A549 (cell line): ENCODE results near the gene MITF. TPM values are rescaled to one million over a fixed set of nuclear protein-coding genes. Genes with fewer than 3 reads are reported as not detected.

Source experiments
- ATAC-seq, 2 experiments: fragments of 200-7000 bp in 1 of 2; fragments of >200 bp in 1 of 2; cut with Nextera tagmentation in 1 of 2; cut with Tn5 transposase in 1 of 2; 3 replicates each; pipeline versions ENCODE4 v1.8.0 to v1.9.1; 2018 to 2020; ENCODE audit warnings: mild to moderate bottlenecking in 1 of 2, moderate library complexity in 1 of 2
- CTCF ChIA-PET: fragments of 300-600 bp; sonication (Branson Sonifier 250); formaldehyde crosslinking; extraction: SDS; loops from one replicate; lab custom pipeline; 2021; ENCODE audit warnings: antibody characterized with exemption, inconsistent platforms; lab: Yijun Ruan, JAX
- POLR2A ChIA-PET: fragments of 350-600 bp; formaldehyde crosslinking; extraction: SDS; loops from one replicate; lab custom pipeline; 2021; ENCODE audit warnings: antibody characterized with exemption, inconsistent platforms; lab: Yijun Ruan, JAX
- DNase-seq, 2 experiments: peaks; one replicate each; pipeline versions ENCODE4 v3.0.0 to v3.0.0-alpha.2; 2011 to 2016; ENCODE audit warnings: low read depth in 1 of 2, low spot score in 1 of 2
- FAIRE-seq: peaks from 2 replicates; lab custom pipeline; 2011; peaks lifted over from hg19 to GRCh38; lab: Jason Lieb, UNC
- H3K27ac ChIP-seq, 2 experiments: fragments of >200 bp; sonication (Bioruptor Twin); formaldehyde crosslinking; 3 replicates each; pipeline ENCODE4 v1.5.1; 2016 to 2017
- H3K4me1 ChIP-seq: fragments of >200 bp; sonication (Bioruptor Twin); formaldehyde crosslinking; 3 replicates; pipeline ENCODE4 v1.6.1; 2016
- H3K4me2 ChIP-seq: fragments of >200 bp; sonication (Bioruptor Twin); formaldehyde crosslinking; 3 replicates; pipeline ENCODE4 v1.6.1; 2016
- H3K4me3 ChIP-seq: fragments of >200 bp; sonication (Bioruptor Twin); formaldehyde crosslinking; 3 replicates; pipeline ENCODE4 v1.5.1; 2016
- H3K9me3 ChIP-seq: fragments of >200 bp; sonication (Bioruptor Twin); formaldehyde crosslinking; 3 replicates; pipeline ENCODE4 v1.6.1; 2016
- ATOH8 ChIP-seq: fragments of 250-450 bp; sonication (Bioruptor Pico); IDR thresholded peaks from 2 replicates; pipeline ENCODE4 v1.5.0; 2020; ENCODE audit warnings: low read depth, mild to moderate bottlenecking, moderate library complexity
- BHLHE40 ChIP-seq: IDR thresholded peaks from 2 replicates; pipeline ENCODE4 v1.6.1; 2012; ENCODE audit warnings: low read depth, low read length, inconsistent platforms
- CBX2 ChIP-seq: fragments of 200-600 bp; sonication (generic); IDR thresholded peaks from 2 replicates; pipeline ENCODE4 v1.6.1; 2016; ENCODE audit warnings: low read depth, mild to moderate bottlenecking, borderline replicate concordance
- CHD2 ChIP-seq: fragments of 150-350 bp; IDR thresholded peaks from 2 replicates; pipeline ENCODE4 v1.6.1; 2014; ENCODE audit warnings: low read length; ENCODE audit not compliant: partially characterized antibody
- CHD4 ChIP-seq: fragments of 200-600 bp; sonication (generic); IDR thresholded peaks from 2 replicates; pipeline ENCODE4 v1.6.1; 2016; ENCODE audit warnings: antibody characterized with exemption, mild to moderate bottlenecking, borderline replicate concordance
- EHMT2 ChIP-seq: fragments of 200-600 bp; sonication (generic); IDR thresholded peaks from 2 replicates; pipeline ENCODE4 v1.6.1; 2016; ENCODE audit warnings: antibody characterized with exemption, low read depth, mild to moderate bottlenecking, moderate library complexity
- ELK1 ChIP-seq: fragments of 150-350 bp; IDR thresholded peaks from 2 replicates; pipeline ENCODE4 v1.6.1; 2014; ENCODE audit warnings: low read depth, mild to moderate bottlenecking, low read length
- ESRRA ChIP-seq: fragments of 150-350 bp; IDR thresholded peaks from 2 replicates; pipeline ENCODE4 v1.6.1; 2014; ENCODE audit warnings: mild to moderate bottlenecking, low read length, borderline replicate concordance
- FOSB ChIP-seq: fragments of 250-450 bp; sonication (Bioruptor Pico); IDR thresholded peaks from 2 replicates; pipeline ENCODE4 v1.5.0; 2020; ENCODE audit warnings: mild to moderate bottlenecking, moderate library complexity
- FOSL2 ChIP-seq, 2 experiments: fragments of 450-650 bp in 1 of 2; fragments of >200 bp in 1 of 2; sonication (Bioruptor Twin) in 1 of 2; formaldehyde crosslinking; IDR thresholded peaks; 2 replicates each; pipeline versions ENCODE4 v1.5.0 to v1.6.1; 2016 to 2020; ENCODE audit warnings: mild to moderate bottlenecking in 1 of 2, moderate library complexity in 1 of 2
- GATA3 ChIP-seq: IDR thresholded peaks from 2 replicates; pipeline ENCODE4 v1.6.1; 2012; ENCODE audit warnings: borderline replicate concordance
- HEYL ChIP-seq: fragments of 250-450 bp; sonication (Bioruptor Pico); IDR thresholded peaks from 2 replicates; pipeline ENCODE4 v1.8.0; 2021; ENCODE audit warnings: mild to moderate bottlenecking, moderate library complexity
- HMGXB4 ChIP-seq: fragments of 250-450 bp; sonication (Bioruptor Pico); IDR thresholded peaks from 2 replicates; pipeline ENCODE4 v1.5.0; 2021; ENCODE audit warnings: mild to moderate bottlenecking, moderate library complexity, borderline replicate concordance
- HOXA7 ChIP-seq: fragments of 250-450 bp; sonication (Bioruptor Pico); IDR thresholded peaks from 2 replicates; pipeline ENCODE4 v1.5.0; 2020; ENCODE audit warnings: mild to moderate bottlenecking, moderate library complexity
- JUNB ChIP-seq: fragments of >200 bp; sonication (Bioruptor Twin); formaldehyde crosslinking; IDR thresholded peaks from 2 replicates; pipeline ENCODE4 v1.6.1; 2016
- KDM5A ChIP-seq: fragments of 200-600 bp; sonication (generic); IDR thresholded peaks from 2 replicates; pipeline ENCODE4 v1.6.1; 2016; ENCODE audit warnings: antibody characterized with exemption, mild to moderate bottlenecking
- MAZ ChIP-seq: fragments of 150-350 bp; IDR thresholded peaks from 2 replicates; pipeline ENCODE4 v1.6.1; 2014; ENCODE audit warnings: antibody characterized with exemption, low read depth, low read length, borderline replicate concordance
- MYC ChIP-seq: IDR thresholded peaks from 2 replicates; pipeline ENCODE4 v1.6.1; 2012; ENCODE audit warnings: mild to moderate bottlenecking, inconsistent platforms, low read length, improper control_type of control experiment, borderline replicate concordance
- NFE2L2 ChIP-seq: fragments of 150-350 bp; conservative IDR thresholded peaks from 2 replicates; pipeline ENCODE4 v1.6.1; 2014; ENCODE audit warnings: low read length
- PHF8 ChIP-seq: fragments of 200-600 bp; sonication (generic); IDR thresholded peaks from 2 replicates; pipeline ENCODE4 v1.6.1; 2016; ENCODE audit warnings: low read depth, mild to moderate bottlenecking, antibody characterized with exemption, moderate library complexity, borderline replicate concordance
- REST ChIP-seq: fragments of 200-600 bp; sonication (generic); IDR thresholded peaks from 2 replicates; pipeline ENCODE4 v1.6.1; 2016; ENCODE audit warnings: antibody characterized with exemption, mild to moderate bottlenecking, moderate library complexity
- RFX5 ChIP-seq: fragments of 450-650 bp; IDR thresholded peaks from 2 replicates; pipeline ENCODE4 v1.7.1; 2014; ENCODE audit warnings: antibody characterized with exemption, mild to moderate bottlenecking, moderate library complexity
- SREBF2 ChIP-seq: fragments of 450-650 bp; IDR thresholded peaks from 2 replicates; pipeline ENCODE4 v1.6.1; 2014; ENCODE audit warnings: mild to moderate bottlenecking, moderate library complexity
- TP53 ChIP-seq: fragments of 250-450 bp; sonication (Bioruptor Pico); IDR thresholded peaks from 2 replicates; pipeline ENCODE4 v1.5.0; 2021; ENCODE audit warnings: mild to moderate bottlenecking, moderate library complexity
- ZNF302 ChIP-seq: fragments of 250-450 bp; sonication (Bioruptor Pico); IDR thresholded peaks from 2 replicates; pipeline ENCODE4 v1.9.0; 2021; ENCODE audit warnings: inconsistent platforms, mild to moderate bottlenecking, moderate library complexity
- WGBS: methylation state at CpG from one replicate; pipeline ENCODE4 v1.1.6; 2017; ENCODE audit errors: missing lambda C conversion rate; 5-methylcytosine and 5-hydroxymethylcytosine counted together
- polyA plus RNA-seq, 4 experiments: library from polyadenylated mRNA; depleted of rRNA in 3 of 4; stranded (reverse); fragments of >200 nt; fragmentation: RNase III in 1 of 4; extraction: RNeasy Plus Mini Kit Qiagen cat#74134 plus additional on column Dnase treatment in 1 of 4; gene quantifications; 2 replicates in 3 of 4; 3 replicates in 1 of 4; pipeline ENCODE4 v1.2.3, GENCODE V29; 2011 to 2017

Gene MITF
- polyA plus RNA-seq, 2 of the 4 experiments (the other 2 are of a cell fraction): 14.3 to 15.9 TPM

GRCh38 chr3:69698728-69699127, 40.5 kb upstream of the MITF start:
- Histone ChIP-seq H3K9me3 (peaks cover 11% of the 10 kb centered on the region), H3K27ac (no peak overlapping the region), H3K4me3 (no peak overlapping the region), H3K4me2 (no peak overlapping the region), H3K4me1 (0 out of 3 replicates have a peak, but pooled peaks cover 8% of the 10 kb centered on the region)
- POLR2A ChIA-PET: no interaction called here
- FAIRE-seq: no peak
- DNase-seq: no peak
- CTCF ChIA-PET: interaction anchor here (2.0 to 18.4 kb wide), 2 partner anchors 8 to 94 kb away, joined by 10 to 226 read pairs; no protein-coding TSS in a partner anchor
- TF ChIP-seq EHMT2 (no peak), HOXA7 (CRISPR knock-in tag) (no peak), ELK1 (no peak), MYC (no peak), HMGXB4 (CRISPR knock-in tag) (no peak), REST (no peak), JUNB (no peak), FOSL2 (IDR thresholded peaks at IDR 0.05) (no peak), FOSL2 (CRISPR knock-in tag; IDR thresholded peaks at IDR 0.05) (no peak), ATOH8 (CRISPR knock-in tag) (no peak), ESRRA (no peak), CBX2 (no peak), MAZ (no peak), SREBF2 (no peak)
- no peak for ATAC-seq
- WGBS: 80% methylated on average over 2 of the region's 2 CpGs

- Histone ChIP-seq H3K9me3 (peaks cover 11% of the 10 kb centered on the region), H3K27ac (no peak overlapping the region), H3K4me1 (0 out of 3 replicates have a peak, but pooled peaks cover 8% of the 10 kb centered on the region), H3K4me2 (no peak overlapping the region), H3K4me3 (no peak overlapping the region)
- FAIRE-seq (no peak), ATAC-seq (no peak), DNase-seq (no peak)
- ChIA-PET CTCF (interaction anchor here (0.6 to 18.4 kb wide), 3 partner anchors 8 to 135 kb away, joined by 3 to 226 read pairs (median 10); no protein-coding TSS in a partner anchor), POLR2A (no interaction called here)
- WGBS: 93% methylated on average over 1 of the region's 1 CpG
- no peak for TF ChIP-seq KDM5A
- no peak for TF ChIP-seq TP53
- no peak for TF ChIP-seq PHF8
- TF ChIP-seq CBX2: no peak
- no peak for TF ChIP-seq MAZ
- TF ChIP-seq FOSB (CRISPR knock-in tag): no peak
- no peak for TF ChIP-seq BHLHE40
- no peak for TF ChIP-seq HEYL (CRISPR knock-in tag)
- no peak for TF ChIP-seq GATA3
- TF ChIP-seq RFX5: no peak
- no peak for TF ChIP-seq CHD2
- no peak for TF ChIP-seq HMGXB4 (CRISPR knock-in tag)
- TF ChIP-seq NFE2L2: no peak
- no peak for TF ChIP-seq ZNF302
- no peak for TF ChIP-seq ELK1
- TF ChIP-seq CHD4: no peak
Measured at GRCh38 chr3:69699183-69699582, 40.1 kb upstream of the MITF start.
